OCI-M2 (cell line): ENCODE data around the gene FUCA1.
"Not testable (repeated sequence)": the region's sequence is repeated elsewhere in the genome, so short reads cannot be mapped to it uniquely, and the experiment has no call there.

ENCODE experiments used
- DNase-seq: peaks from one replicate; lab custom pipeline; 2025; ENCODE audit not compliant: unreplicated experiment; lab: John Stamatoyannopoulos, UW

Gene FUCA1

GRCh38 chr1:23843644-23844043 lies 24.4 kb downstream of the FUCA1 start:
- no peak for DNase-seq

GRCh38 chr1:23838401-23838866 lies 29.7 kb downstream of the FUCA1 start:
- DNase-seq = peak; percentile 24

GRCh38 chr1:23837908-23838307 lies 30.2 kb downstream of the FUCA1 start:
- DNase-seq = no peak

- no peak for DNase-seq
Observed at GRCh38 chr1:23836037-23836436, 32.1 kb downstream of the FUCA1 start.

GRCh38 chr1:23834156-23834555 lies 33.9 kb downstream of the FUCA1 start:
- DNase-seq = not testable (repeated sequence)

- no peak for DNase-seq
Observed at GRCh38 chr1:23827717-23828116, 40.4 kb downstream of the FUCA1 start.

- not testable (repeated sequence) for DNase-seq
Observed at GRCh38 chr1:23826590-23826989, 41.5 kb downstream of the FUCA1 start.

GRCh38 chr1:23825762-23826522 lies 42.1 kb downstream of the FUCA1 start:
- DNase-seq = no peak

- DNase-seq = no peak
Observed at GRCh38 chr1:23825076-23825761, 42.9 kb downstream of the FUCA1 start, which contains the start of gene HMGCL. Gene HMGCL (minus strand): TSS chr1:23825429. CDS start chr1:23825415, 14 bp downstream.

GRCh38 chr1:23824711-23825075 lies 43.4 kb downstream of the FUCA1 start:
- DNase-seq = no peak

GRCh38 chr1:23823767-23824166 lies 44.3 kb downstream of the FUCA1 start:
- no peak for DNase-seq

GRCh38 chr1:23817633-23818032 lies 50.5 kb downstream of the FUCA1 start:
- DNase-seq = no peak

- no peak for DNase-seq
Observed at GRCh38 chr1:23816906-23817305, 51.2 kb downstream of the FUCA1 start.

- no peak for DNase-seq
Observed at GRCh38 chr1:23816361-23816760, 51.7 kb downstream of the FUCA1 start.

- DNase-seq = no peak
Observed at GRCh38 chr1:23814016-23814415, 54.1 kb downstream of the FUCA1 start.

- no peak for DNase-seq
Observed at GRCh38 chr1:23810818-23811540, 57.1 kb downstream of the FUCA1 start.

- peak; percentile 36 for DNase-seq
Observed at GRCh38 chr1:23809751-23810171, 58.3 kb downstream of the FUCA1 start.

GRCh38 chr1:23807453-23807852 lies 60.6 kb downstream of the FUCA1 start:
- DNase-seq = no peak

- DNase-seq = no peak
Observed at GRCh38 chr1:23806280-23806679, 61.8 kb downstream of the FUCA1 start.

- no peak for DNase-seq
Observed at GRCh38 chr1:23805025-23805424, 63.1 kb downstream of the FUCA1 start.

GRCh38 chr1:23804183-23804835 lies 63.8 kb downstream of the FUCA1 start:
- no peak for DNase-seq
